ENCODE data around the gene OPN1MW2.
"Not testable (repeated sequence)": the region's sequence is repeated elsewhere in the genome, so short reads cannot be mapped to it uniquely, and the experiment has no call there.

GRCh38 chrX:154269245-154269644 lies 49.7 kb downstream of the OPN1MW2 start:
- TF ChIP-seq CTCF, POLR2A, POLR2AphosphoS5 (IDR thresholded peaks at IDR 0.05): not testable (repeated sequence)
